22Rv1 (cell line): Measurements from ENCODE around the gene ERGIC1.
A peak's percentile ranks its signal among the peaks of the same experiment; 100 is the strongest.

ENCODE experiments used
- H3K27ac ChIP-seq: fragments of 450-650 bp; 2 replicates; pipeline ENCODE4 v1.5.1; 2017
- ZFX ChIP-seq: fragments of 450-650 bp; IDR thresholded peaks from 2 replicates; pipeline ENCODE4 v1.6.1; 2017; ENCODE audit warnings: antibody characterized with exemption, borderline replicate concordance
- TF ChIP-seq, protein P1 (sequence below): fragments of 450-650 bp; IDR thresholded peaks from 2 replicates; pipeline ENCODE4 v1.5.1; 2017; ENCODE audit warnings: mild to moderate bottlenecking

ERGIC1 gene

DNA sequence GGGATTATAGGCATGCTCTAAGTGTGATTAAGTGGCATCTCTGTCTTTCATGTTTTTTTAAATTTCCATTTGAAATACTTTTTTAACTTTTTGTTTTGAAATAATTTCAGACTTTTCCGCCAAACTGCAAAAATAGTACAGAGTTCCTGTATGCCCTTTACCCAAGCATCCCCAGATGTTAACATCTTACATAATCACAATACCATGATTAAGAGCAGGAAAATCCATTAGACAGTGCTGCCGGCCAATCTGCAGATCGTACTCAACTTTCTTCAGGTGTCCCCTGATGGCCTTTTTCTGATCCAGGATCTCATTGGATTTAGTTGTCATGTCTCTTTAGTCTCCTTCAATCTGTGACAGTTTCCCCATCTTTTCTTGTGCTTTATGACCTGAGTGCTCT is 49.0 kb downstream of the ERGIC1 start:
- no peak overlapping the region for H3K27ac ChIP-seq
- TF ChIP-seq ZFX: no peak
- TF ChIP-seq, protein P1, sequence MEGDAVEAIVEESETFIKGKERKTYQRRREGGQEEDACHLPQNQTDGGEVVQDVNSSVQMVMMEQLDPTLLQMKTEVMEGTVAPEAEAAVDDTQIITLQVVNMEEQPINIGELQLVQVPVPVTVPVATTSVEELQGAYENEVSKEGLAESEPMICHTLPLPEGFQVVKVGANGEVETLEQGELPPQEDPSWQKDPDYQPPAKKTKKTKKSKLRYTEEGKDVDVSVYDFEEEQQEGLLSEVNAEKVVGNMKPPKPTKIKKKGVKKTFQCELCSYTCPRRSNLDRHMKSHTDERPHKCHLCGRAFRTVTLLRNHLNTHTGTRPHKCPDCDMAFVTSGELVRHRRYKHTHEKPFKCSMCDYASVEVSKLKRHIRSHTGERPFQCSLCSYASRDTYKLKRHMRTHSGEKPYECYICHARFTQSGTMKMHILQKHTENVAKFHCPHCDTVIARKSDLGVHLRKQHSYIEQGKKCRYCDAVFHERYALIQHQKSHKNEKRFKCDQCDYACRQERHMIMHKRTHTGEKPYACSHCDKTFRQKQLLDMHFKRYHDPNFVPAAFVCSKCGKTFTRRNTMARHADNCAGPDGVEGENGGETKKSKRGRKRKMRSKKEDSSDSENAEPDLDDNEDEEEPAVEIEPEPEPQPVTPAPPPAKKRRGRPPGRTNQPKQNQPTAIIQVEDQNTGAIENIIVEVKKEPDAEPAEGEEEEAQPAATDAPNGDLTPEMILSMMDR: no peak

DNA sequence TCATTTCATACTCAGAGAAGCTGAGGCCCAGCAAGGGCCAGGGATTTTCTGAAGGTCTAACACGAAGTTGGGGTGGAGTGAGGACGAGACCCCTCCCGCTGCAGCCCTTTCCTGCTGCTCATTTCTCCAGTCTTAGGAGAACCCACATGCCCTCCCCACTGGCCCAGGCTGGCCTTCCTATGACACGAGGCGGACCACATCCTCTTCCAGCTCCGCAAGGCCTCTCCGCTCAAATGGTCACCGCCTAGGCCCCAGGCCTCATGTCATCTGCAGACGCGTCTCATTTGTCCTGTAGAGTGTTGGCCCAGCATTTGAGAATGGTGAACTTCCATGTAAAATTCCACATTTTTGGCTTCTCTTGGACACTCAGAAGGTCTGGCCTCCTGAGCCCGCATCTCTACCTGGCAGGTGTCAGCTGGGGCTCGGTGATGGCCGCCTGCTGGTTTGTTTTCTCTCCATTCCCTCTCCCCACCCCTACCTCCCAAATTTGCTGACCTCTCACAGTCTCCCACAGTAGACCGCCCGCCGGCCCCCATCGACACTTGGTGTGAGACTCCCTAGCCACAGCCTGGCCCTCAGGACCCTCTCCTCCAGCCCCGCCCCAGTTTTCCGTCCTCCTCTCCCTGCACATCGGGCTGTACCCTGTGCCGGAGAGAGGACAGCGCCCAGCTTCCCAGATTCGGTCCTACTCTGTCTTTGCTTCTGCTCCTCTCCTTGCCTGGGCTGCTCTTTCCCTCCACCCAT is 51.7 kb downstream of the ERGIC1 start:
- no peak for TF ChIP-seq ZFX
- TF ChIP-seq, protein P1: no peak
- no peak overlapping the region for H3K27ac ChIP-seq

DNA sequence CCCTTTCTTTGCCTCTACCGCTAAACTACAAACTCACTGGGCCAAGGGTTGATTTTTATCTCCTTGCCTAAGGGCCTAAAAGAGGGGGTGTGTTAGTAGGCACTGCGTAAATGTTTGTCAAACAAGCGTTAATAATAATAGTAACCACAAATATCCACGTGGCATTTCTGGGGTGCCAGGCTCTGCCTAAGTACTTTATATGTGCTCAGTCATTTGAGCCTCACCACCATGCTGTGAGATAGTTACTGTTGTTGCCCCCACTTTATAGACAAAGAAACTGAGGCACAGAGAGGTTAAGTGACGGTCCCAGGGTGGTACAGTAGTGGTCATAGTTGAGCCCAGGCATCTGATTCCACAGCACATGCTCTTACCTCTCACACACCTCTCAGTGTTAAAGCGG is 52.4 kb downstream of the ERGIC1 start:
- TF ChIP-seq ZFX: no peak
- TF ChIP-seq, protein P1: no peak
- H3K27ac ChIP-seq: no peak overlapping the region

DNA sequence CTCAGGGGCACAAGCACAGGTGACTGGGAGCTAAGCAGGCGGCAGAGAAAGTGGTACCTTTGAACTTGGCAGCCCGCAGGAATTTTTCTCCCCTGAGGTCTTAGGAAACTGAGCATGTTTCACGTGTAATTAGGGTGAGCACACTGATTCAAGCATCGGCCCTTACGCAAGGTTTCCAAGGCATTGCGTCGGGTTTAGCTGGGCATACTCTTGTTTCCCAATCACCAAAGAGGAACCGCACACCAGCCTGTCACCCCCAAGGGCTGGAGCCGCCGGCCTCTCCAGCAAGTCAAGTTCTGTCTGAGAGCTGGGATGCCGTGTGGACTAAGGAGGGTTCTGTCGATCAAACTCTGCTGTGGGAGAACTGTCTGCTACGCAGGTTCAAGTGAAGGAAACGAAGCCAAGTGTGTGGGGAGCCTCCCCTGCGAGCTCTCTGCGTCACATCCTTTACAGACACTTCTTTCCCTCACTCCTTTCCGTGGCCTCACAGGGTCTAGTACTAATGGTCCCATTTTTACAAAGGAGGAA is 53.0 kb downstream of the ERGIC1 start:
- no peak overlapping the region for H3K27ac ChIP-seq

DNA sequence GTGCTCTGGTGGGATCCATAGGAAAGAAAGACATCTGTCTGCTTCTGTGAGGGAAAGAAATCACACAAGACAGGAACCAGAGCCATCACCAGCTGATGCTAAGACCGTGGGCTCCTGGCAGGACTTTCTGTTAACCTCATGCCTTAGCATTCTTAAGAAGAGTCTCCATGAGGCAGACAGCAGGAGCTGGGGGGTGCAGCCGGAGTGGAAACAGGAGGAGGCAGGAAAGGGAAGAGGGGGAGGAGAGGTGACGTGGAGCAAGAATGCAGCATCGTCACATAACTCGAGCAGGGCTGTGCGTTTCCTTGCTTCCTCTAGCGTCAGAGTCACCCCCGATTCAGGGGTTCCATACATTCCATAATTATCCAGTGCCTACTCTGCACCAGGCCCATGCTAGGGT is 53.6 kb downstream of the ERGIC1 start:
- no peak for TF ChIP-seq ZFX
- TF ChIP-seq, protein P1: no peak
- no peak overlapping the region for H3K27ac ChIP-seq

More for the DNA sequence above, 53.0 kb downstream of the ERGIC1 start:
- no peak for TF ChIP-seq ZFX
- TF ChIP-seq, protein P1: no peak

DNA sequence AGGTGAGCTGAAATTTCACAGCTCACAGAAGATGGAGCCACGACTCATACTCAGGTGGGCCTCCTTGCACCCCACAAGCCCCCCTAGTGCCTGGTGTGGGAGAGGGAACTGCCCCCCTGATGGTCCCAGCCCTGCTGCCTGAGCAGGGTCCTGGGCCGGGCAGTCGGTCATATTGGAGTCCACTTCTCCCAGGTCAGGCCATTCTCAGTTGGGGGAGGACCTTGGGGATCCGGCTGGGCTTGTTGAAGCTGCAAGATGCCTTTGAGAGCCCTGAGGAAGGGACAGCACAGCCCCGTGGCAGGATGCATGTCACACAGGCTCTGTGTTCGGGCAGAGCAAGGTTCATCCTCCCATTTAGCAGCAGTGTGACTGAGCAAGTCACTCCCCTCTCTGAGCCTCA is 56.6 kb downstream of the ERGIC1 start:
- TF ChIP-seq, protein P1: no peak
- no peak for TF ChIP-seq ZFX
- no peak overlapping the region for H3K27ac ChIP-seq

DNA sequence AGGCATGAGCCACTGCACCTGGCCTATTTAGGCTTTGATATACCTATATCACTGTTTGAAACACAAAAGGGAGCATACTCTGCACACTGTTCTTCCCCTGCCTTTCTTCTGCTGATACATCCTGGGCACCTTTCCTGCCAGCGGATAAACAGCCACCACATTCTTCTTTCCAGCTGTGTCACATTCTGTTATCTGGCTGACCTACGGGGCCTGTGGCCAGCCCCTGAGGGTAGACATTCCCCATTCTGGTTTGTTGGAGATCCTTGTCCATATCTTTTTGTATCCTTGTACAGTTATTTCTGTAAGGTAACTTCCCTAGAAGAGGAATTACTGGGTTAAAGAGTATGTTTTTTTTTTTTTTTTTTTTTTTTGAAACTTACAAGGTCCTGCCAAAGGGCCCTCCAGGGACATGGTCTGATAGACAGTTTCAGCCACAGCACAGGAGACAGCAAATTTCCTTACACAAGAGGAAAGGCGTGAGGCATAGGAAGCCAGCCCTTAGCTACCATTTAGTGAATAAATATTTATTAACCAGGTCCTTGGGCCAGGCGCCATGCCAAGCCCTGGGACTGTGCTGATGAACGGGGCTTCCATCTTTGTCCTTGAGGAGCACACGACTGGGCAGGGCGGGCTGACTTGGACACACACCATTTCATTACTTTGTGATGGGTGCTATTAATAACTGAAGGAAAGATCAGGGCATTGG is 57.8 kb downstream of the ERGIC1 start:
- H3K27ac ChIP-seq: 0 out of 2 replicates have a peak overlapping the region, but pooled peaks have one; percentile 13
- TF ChIP-seq ZFX: no peak
- TF ChIP-seq, protein P1: no peak
